ENCODE measurements around the gene NISCH.

The NISCH gene

DNA sequence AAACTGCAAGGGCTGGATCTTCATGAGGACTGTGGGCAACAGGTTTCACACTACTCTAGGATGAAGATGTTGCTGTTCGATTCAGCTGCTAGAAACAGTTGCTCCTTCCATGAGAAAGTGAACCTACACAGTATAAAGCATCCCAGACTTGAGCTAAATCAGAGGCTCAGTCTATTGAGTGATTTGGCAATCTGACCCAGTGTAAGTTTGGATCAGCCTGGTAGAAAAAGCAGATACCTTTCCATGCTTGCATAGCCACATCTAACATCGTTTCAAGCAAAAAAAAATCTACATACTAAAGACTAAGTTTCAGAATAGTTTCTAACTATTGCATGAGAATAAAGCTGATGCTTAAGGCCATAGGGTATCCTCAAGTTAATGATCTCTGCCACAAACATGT lies 85.6 kb downstream of the NISCH start:
- no peak for DNase-seq (ENCODE audit: low read depth)
- TF ChIP-seq, protein P1, sequence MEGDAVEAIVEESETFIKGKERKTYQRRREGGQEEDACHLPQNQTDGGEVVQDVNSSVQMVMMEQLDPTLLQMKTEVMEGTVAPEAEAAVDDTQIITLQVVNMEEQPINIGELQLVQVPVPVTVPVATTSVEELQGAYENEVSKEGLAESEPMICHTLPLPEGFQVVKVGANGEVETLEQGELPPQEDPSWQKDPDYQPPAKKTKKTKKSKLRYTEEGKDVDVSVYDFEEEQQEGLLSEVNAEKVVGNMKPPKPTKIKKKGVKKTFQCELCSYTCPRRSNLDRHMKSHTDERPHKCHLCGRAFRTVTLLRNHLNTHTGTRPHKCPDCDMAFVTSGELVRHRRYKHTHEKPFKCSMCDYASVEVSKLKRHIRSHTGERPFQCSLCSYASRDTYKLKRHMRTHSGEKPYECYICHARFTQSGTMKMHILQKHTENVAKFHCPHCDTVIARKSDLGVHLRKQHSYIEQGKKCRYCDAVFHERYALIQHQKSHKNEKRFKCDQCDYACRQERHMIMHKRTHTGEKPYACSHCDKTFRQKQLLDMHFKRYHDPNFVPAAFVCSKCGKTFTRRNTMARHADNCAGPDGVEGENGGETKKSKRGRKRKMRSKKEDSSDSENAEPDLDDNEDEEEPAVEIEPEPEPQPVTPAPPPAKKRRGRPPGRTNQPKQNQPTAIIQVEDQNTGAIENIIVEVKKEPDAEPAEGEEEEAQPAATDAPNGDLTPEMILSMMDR (conservative IDR thresholded peaks at IDR 0.05; ENCODE audit: low read depth, low read length): no peak
- H3K4me3 ChIP-seq (ENCODE audit: low read length): no peak overlapping the region
